WTC11 (cell line): ENCODE measurements around the gene TESK2. TPM values are rescaled to one million over a fixed set of nuclear protein-coding genes. Genes with fewer than 3 reads are reported as not detected.

Source experiments
- ATAC-seq: fragments of 200-7000 bp; cut with Tn5 transposase; 2 replicates; pipeline ENCODE4 v1.10.0; 2021; ENCODE audit warnings: mild to moderate bottlenecking, moderate library complexity
- CTCF ChIA-PET: fragments of 300-600 bp; sonication (Branson Sonifier 250); formaldehyde crosslinking; loops from one replicate; lab custom pipeline; 2021; ENCODE audit warnings: antibody characterized with exemption; lab: Charles Lee
- POLR2A ChIA-PET: fragments of 350-600 bp; sonication (Branson Sonifier 250); formaldehyde crosslinking; loops from one replicate; lab custom pipeline; 2021; ENCODE audit warnings: antibody characterized with exemption; lab: Charles Lee
- DNase-seq: peaks from one replicate; pipeline ENCODE4 v3.0.0; 2021; ENCODE audit warnings: low spot score
- H3K27ac Mint-ChIP-seq: 2 replicates; pipeline ENCODE4 v1.8.0; 2021; ENCODE audit warnings: mixed read lengths
- H3K27me3 Mint-ChIP-seq: 2 replicates; pipeline ENCODE4 v1.8.0; 2021; ENCODE audit warnings: low read depth, mild to moderate bottlenecking, moderate library complexity, mixed read lengths
- H3K36me3 Mint-ChIP-seq: 2 replicates; pipeline ENCODE4 v1.8.0; 2021; ENCODE audit warnings: mixed read lengths
- H3K4me1 Mint-ChIP-seq: 2 replicates; pipeline ENCODE4 v1.8.0; 2022; ENCODE audit warnings: mixed read lengths
- H3K4me3 Mint-ChIP-seq: 2 replicates; pipeline ENCODE4 v1.8.0; 2021; ENCODE audit warnings: mild to moderate bottlenecking, moderate library complexity, mixed read lengths
- H3K9me3 Mint-ChIP-seq: 2 replicates; pipeline ENCODE4 v1.8.0; 2021; ENCODE audit warnings: mixed read lengths
- AFF4 ChIP-seq: sonication (generic); formaldehyde crosslinking; IDR thresholded peaks from 2 replicates; pipeline ENCODE4 v1.8.1; 2023; ENCODE audit warnings: mild to moderate bottlenecking, missing genetic modification reagents, borderline replicate concordance
- ATF3 ChIP-seq: sonication (generic); formaldehyde crosslinking; conservative IDR thresholded peaks from 2 replicates; pipeline ENCODE4 v1.8.1; 2022; ENCODE audit warnings: mild to moderate bottlenecking, missing genetic modification reagents
- CBFB ChIP-seq: sonication (generic); formaldehyde crosslinking; IDR thresholded peaks from 2 replicates; pipeline ENCODE4 v1.8.1; 2022; ENCODE audit warnings: mild to moderate bottlenecking, low read depth, missing genetic modification reagents
- CREB1 ChIP-seq: sonication (generic); formaldehyde crosslinking; IDR thresholded peaks from 2 replicates; pipeline ENCODE4 v1.8.0; 2023; ENCODE audit warnings: mild to moderate bottlenecking, missing genetic modification reagents
- CTCF ChIP-seq: fragments of 200-600 bp; IDR thresholded peaks from 2 replicates; pipeline ENCODE4 v1.8.0; 2022; ENCODE audit warnings: antibody characterized with exemption
- ERG ChIP-seq: fragments of 250-450 bp; sonication (Bioruptor Pico); IDR thresholded peaks from 2 replicates; pipeline ENCODE4 v1.8.0; 2021; ENCODE audit warnings: mild to moderate bottlenecking
- FOXP1 ChIP-seq: sonication (generic); formaldehyde crosslinking; IDR thresholded peaks from 2 replicates; pipeline ENCODE4 v1.8.0; 2022; ENCODE audit warnings: missing genetic modification reagents, mild to moderate bottlenecking, moderate library complexity, borderline replicate concordance
- FOXP4 ChIP-seq: sonication (generic); formaldehyde crosslinking; IDR thresholded peaks from 2 replicates; pipeline ENCODE4 v1.8.0; 2022; ENCODE audit warnings: mild to moderate bottlenecking, missing genetic modification reagents
- GABPB1 ChIP-seq: sonication (generic); formaldehyde crosslinking; IDR thresholded peaks from 2 replicates; pipeline ENCODE4 v1.8.1; 2023; ENCODE audit warnings: mild to moderate bottlenecking, missing genetic modification reagents
- NFATC4 ChIP-seq: fragments of 250-450 bp; sonication (Bioruptor Pico); IDR thresholded peaks from 2 replicates; pipeline ENCODE4 v1.9.0; 2021; ENCODE audit warnings: mild to moderate bottlenecking
- NFE2L1 ChIP-seq: sonication (generic); formaldehyde crosslinking; IDR thresholded peaks from 2 replicates; pipeline ENCODE4 v1.8.1; 2023; ENCODE audit warnings: missing genetic modification reagents
- SOX15 ChIP-seq: fragments of 250-450 bp; sonication (Bioruptor Pico); IDR thresholded peaks from 2 replicates; pipeline ENCODE4 v1.9.0; 2021; ENCODE audit warnings: mild to moderate bottlenecking
- USF1 ChIP-seq: sonication (generic); formaldehyde crosslinking; IDR thresholded peaks from 2 replicates; pipeline ENCODE4 v1.8.0; 2022; ENCODE audit warnings: mild to moderate bottlenecking, missing genetic modification reagents
- ZNF138 ChIP-seq: sonication (generic); formaldehyde crosslinking; conservative IDR thresholded peaks from 2 replicates; pipeline ENCODE4 v1.8.1; 2022; ENCODE audit warnings: mild to moderate bottlenecking, moderate library complexity, missing genetic modification reagents
- ZNF219 ChIP-seq: sonication (generic); formaldehyde crosslinking; IDR thresholded peaks from 2 replicates; pipeline ENCODE4 v1.8.0; 2023; ENCODE audit warnings: missing genetic modification reagents, mild to moderate bottlenecking, borderline replicate concordance
- ZNF423 ChIP-seq: fragments of 250-450 bp; sonication (Bioruptor Pico); IDR thresholded peaks from 2 replicates; pipeline ENCODE4 v2.1.2; 2022; ENCODE audit warnings: mild to moderate bottlenecking, moderate library complexity
- ZNF671 ChIP-seq: fragments of 250-450 bp; sonication (Bioruptor Pico); IDR thresholded peaks from 2 replicates; pipeline ENCODE4 v1.8.0; 2021; ENCODE audit warnings: mild to moderate bottlenecking
- total RNA-seq: library from RNA; stranded (reverse); gene quantifications from 3 replicates; pipeline ENCODE4 v1.2.3, GENCODE V29; 2021

Gene TESK2
- total RNA-seq, 1 experiment from 2014 or later: 13.3 TPM

- H3K27ac Mint-ChIP-seq: 0 out of 2 replicates have a peak overlapping the region, but pooled peaks have one; percentile 7
- peaks cover 74% of the 10 kb centered on the region for H3K36me3 Mint-ChIP-seq
- POLR2A ChIA-PET: interaction anchor here (1.1 to 1.7 kb wide), 3 partner anchors 9 to 72 kb away, joined by 3 to 6 read pairs (median 5); partner anchors contain the start of gene PRDX1
Observed at GRCh38 chr1:45512641-45513054, 21.7 kb upstream of the TESK2 start.

GRCh38 chr1:45510972-45511527 is 20.1 kb upstream of the TESK2 start:
- Mint-ChIP-seq H3K9me3 (no peaks in the 10 kb centered on the region), H3K4me1 (no peaks in the 10 kb centered on the region), H3K27ac (peak overlapping the region; percentile 46), H3K27me3 (no peaks in the 10 kb centered on the region), H3K4me3 (no peak overlapping the region), H3K36me3 (peaks cover 59% of the 10 kb centered on the region)
- ChIA-PET CTCF (interaction anchor here (0.8 to 2.7 kb wide), 2 partner anchors 58 to 59 kb away, joined by 3 to 14 read pairs; no protein-coding TSS in a partner anchor), POLR2A (no interaction called here)
- no peak for ATAC-seq
- DNase-seq: no peak
- TF ChIP-seq NFATC4 (no peak), ZNF671 (no peak), AFF4 (CRISPR knock-in tag) (no peak), CREB1 (no peak), ZNF423 (no peak), ZNF219 (no peak), ATF3 (CRISPR knock-in tag) (no peak), SOX15 (CRISPR knock-in tag) (no peak), ERG (CRISPR knock-in tag) (no peak), ZNF138 (CRISPR knock-in tag) (no peak), NFE2L1 (no peak), USF1 (CRISPR knock-in tag) (no peak), FOXP1 (CRISPR knock-in tag) (no peak), GABPB1 (no peak)

More at GRCh38 chr1:45512641-45513054, 21.7 kb upstream of the TESK2 start:
- DNase-seq (peak; percentile 67), ATAC-seq (peak; percentile 55)
- no peaks in the 10 kb centered on the region for H3K27me3 Mint-ChIP-seq
- no peaks in the 10 kb centered on the region for H3K9me3 Mint-ChIP-seq
- CTCF ChIA-PET: interaction anchor here (0.6 to 2.7 kb wide), 8 partner anchors 8 to 498 kb away, joined by 3 to 14 read pairs (median 4); partner anchors contain the start of genes AKR1A1, CCDC163 and MMACHC
- no peak overlapping the region for H3K4me3 Mint-ChIP-seq
- H3K4me1 Mint-ChIP-seq: no peaks in the 10 kb centered on the region
- TF ChIP-seq GABPB1 (no peak), CTCF (peak; percentile 53), FOXP4 (CRISPR knock-in tag) (no peak), NFATC4 (peak; percentile 50; the same call in 1 of the 2 replicates), CBFB (CRISPR knock-in tag) (no peak)
